HepG2 (cell line): ENCODE measurements around the gene ST6GALNAC2. TPM values are rescaled to one million over a fixed set of nuclear protein-coding genes. Genes with fewer than 3 reads are reported as not detected.

Experiments
- ATF1 ChIP-seq: IDR thresholded peaks from 2 replicates; pipeline ENCODE4 v1.6.1; 2016; ENCODE audit warnings: mild to moderate bottlenecking, control low read depth
- ATRX ChIP-seq: sonication (generic); formaldehyde crosslinking; IDR thresholded peaks from 2 replicates; pipeline ENCODE4 v1.4.0; 2020; ENCODE audit warnings: missing genetic modification reagents, borderline replicate concordance
- ETV5 ChIP-seq: IDR thresholded peaks from 2 replicates; pipeline ENCODE4 v1.6.1; 2018; ENCODE audit warnings: missing biosample characterization, missing genetic modification reagents, inconsistent platforms, borderline replicate concordance
- GMEB2 ChIP-seq: IDR thresholded peaks from 2 replicates; pipeline ENCODE4 v1.6.1; 2016; ENCODE audit warnings: missing biosample characterization, missing genetic modification reagents, low read depth
- KMT2B ChIP-seq: IDR thresholded peaks from 2 replicates; pipeline ENCODE4 v1.6.1; 2016; ENCODE audit warnings: missing genetic modification reagents, missing compliant biosample characterization
- LBX2 ChIP-seq: sonication (generic); formaldehyde crosslinking; IDR thresholded peaks from 2 replicates; pipeline ENCODE4 v1.5.0; 2020; ENCODE audit warnings: missing genetic modification reagents, mild to moderate bottlenecking, borderline replicate concordance
- MBD4 ChIP-seq: IDR thresholded peaks from 2 replicates; pipeline ENCODE4 v1.6.1; 2012; ENCODE audit warnings: low read length, inconsistent platforms, borderline replicate concordance
- MTERF4 ChIP-seq: sonication (generic); formaldehyde crosslinking; IDR thresholded peaks from 2 replicates; pipeline ENCODE4 v1.8.0; 2023; ENCODE audit warnings: mild to moderate bottlenecking, missing genetic modification reagents
- NFAT5 ChIP-seq: sonication (generic); formaldehyde crosslinking; IDR thresholded peaks from 2 replicates; pipeline ENCODE4 v1.4.0; 2020; ENCODE audit warnings: missing genetic modification reagents
- PHF5A ChIP-seq: IDR thresholded peaks from one replicate; pipeline ENCODE4 v1.6.1; 2018; ENCODE audit warnings: low read depth, missing genetic modification reagents; ENCODE audit not compliant: unreplicated experiment
- RFX3 ChIP-seq: IDR thresholded peaks from 2 replicates; pipeline ENCODE4 v1.6.1; 2016; ENCODE audit warnings: missing biosample characterization, missing genetic modification reagents
- SAFB2 ChIP-seq: sonication (generic); formaldehyde crosslinking; IDR thresholded peaks from 2 replicates; pipeline ENCODE4 v1.5.1; 2020; ENCODE audit warnings: missing genetic modification reagents, low read depth, mild to moderate bottlenecking, borderline replicate concordance
- SALL2 ChIP-seq: sonication (generic); formaldehyde crosslinking; IDR thresholded peaks from 2 replicates; pipeline ENCODE4 v1.8.1; 2023; ENCODE audit warnings: mild to moderate bottlenecking, missing genetic modification reagents, inconsistent platforms
- ZBTB8A ChIP-seq: sonication (generic); formaldehyde crosslinking; IDR thresholded peaks from 2 replicates; pipeline ENCODE4 v1.4.0; 2020; ENCODE audit warnings: mild to moderate bottlenecking, low read depth, missing genetic modification reagents, borderline replicate concordance
- ZNF17 ChIP-seq: sonication (generic); formaldehyde crosslinking; IDR thresholded peaks from 2 replicates; pipeline ENCODE4 v1.5.0; 2020; ENCODE audit warnings: mild to moderate bottlenecking, missing genetic modification reagents
- ZNF24 ChIP-seq: fragments of 450-650 bp; IDR thresholded peaks from 2 replicates; pipeline ENCODE4 v1.6.1; 2017; ENCODE audit warnings: antibody characterized with exemption, mild to moderate bottlenecking
- ZNF333 ChIP-seq: sonication (generic); formaldehyde crosslinking; IDR thresholded peaks from 2 replicates; pipeline ENCODE4 v1.4.0; 2020; ENCODE audit warnings: mild to moderate bottlenecking, missing genetic modification reagents, borderline replicate concordance
- ZNF83 ChIP-seq: sonication (generic); formaldehyde crosslinking; IDR thresholded peaks from 2 replicates; pipeline ENCODE4 v1.4.0; 2020; ENCODE audit warnings: missing genetic modification reagents, mild to moderate bottlenecking, borderline replicate concordance
- ZSCAN12 ChIP-seq: sonication (generic); formaldehyde crosslinking; IDR thresholded peaks from 2 replicates; pipeline ENCODE4 v1.9.0; 2021; ENCODE audit warnings: mild to moderate bottlenecking, missing genetic modification reagents
- ZSCAN20 ChIP-seq: sonication (generic); formaldehyde crosslinking; IDR thresholded peaks from 2 replicates; pipeline ENCODE4 v1.4.0; 2020; ENCODE audit warnings: missing genetic modification reagents, mild to moderate bottlenecking, borderline replicate concordance
- polyA plus RNA-seq, 8 experiments: library from polyadenylated mRNA; depleted of rRNA in 3 of 8; stranded (reverse) in 7 of 8; unstranded in 1 of 8; fragments of >200 nt; fragmentation: Illumina TruSeq in 4 of 8; extraction: Trizol in 4 of 8; gene quantifications; 2 replicates each; pipeline versions ENCODE4 v1.2.1 to v1.2.3, GENCODE V29; 2011 to 2016; ENCODE audit warnings: low read depth in 4 of 8, missing spikeins in 1 of 8, mixed read lengths in 1 of 8; ENCODE audit not compliant: insufficient read depth in 1 of 8
- total RNA-seq, 5 experiments: library from RNA; depleted of rRNA; stranded (reverse); fragments of >200 nt; fragmentation: Illumina TruSeq; extraction: Trizol; gene quantifications; 2 replicates each; pipeline ENCODE4 v1.2.3, GENCODE V29; 2016; ENCODE audit warnings: low read depth in 1 of 5

ST6GALNAC2 gene
- total and polyA plus RNA-seq, 2 of the 13 experiments (the other 11 are each of a cell fraction or from before 2014, with no cell fraction given), result 0.12 to 0.49 TPM

- TF ChIP-seq NFAT5 (CRISPR knock-in tag) (no peak), GMEB2 (CRISPR knock-in tag) (no peak), ZSCAN12 (CRISPR knock-in tag) (no peak), MBD4 (no peak), ZNF83 (no peak), LBX2 (CRISPR knock-in tag) (no peak), SAFB2 (CRISPR knock-in tag) (no peak), PHF5A (CRISPR knock-in tag) (no peak), ZNF333 (CRISPR knock-in tag) (no peak), SALL2 (CRISPR knock-in tag) (peak; percentile 68), MTERF4 (CRISPR knock-in tag) (no peak), ZNF17 (no peak), ATRX (CRISPR knock-in tag) (no peak), KMT2B (CRISPR knock-in tag) (no peak), ZBTB8A (no peak), ATF1 (CRISPR knock-in tag) (no peak), ETV5 (CRISPR knock-in tag) (peak; percentile 44; the same call in 1 of the 2 replicates), ZSCAN20 (CRISPR knock-in tag) (no peak), ZNF24 (no peak), RFX3 (CRISPR knock-in tag) (no peak)
Measured at GRCh38 chr17:76569607-76570279, 15.9 kb downstream of the ST6GALNAC2 start (continued).
